HCT116 (cell line): ENCODE data around the gene CALHM2. TPM values are rescaled to one million over a fixed set of nuclear protein-coding genes. Genes with fewer than 3 reads are reported as not detected.

ENCODE experiments used
- ATAC-seq: fragments of 200-7000 bp; cut with Tn5 transposase; 2 replicates; pipeline ENCODE4 v1.9.1; 2020; ENCODE audit warnings: mild to moderate bottlenecking, moderate library complexity
- BruUV-seq: library from RNA; stranded (reverse); fragments of 400-500 nt; replicated peaks from 2 replicates; lab custom pipeline; 2021; lab: Mats Ljungman, UMichigan
- CTCF ChIA-PET: fragments of 300-600 bp; sonication (Branson Sonifier 250); formaldehyde crosslinking; loops from one replicate; lab custom pipeline; 2021; ENCODE audit warnings: antibody characterized with exemption; lab: Charles Lee
- POLR2A ChIA-PET: fragments of 300-600, 350-600 bp; sonication (Branson Sonifier 250); formaldehyde crosslinking; loops from one replicate; lab custom pipeline; 2021; ENCODE audit warnings: antibody characterized with exemption; lab: Charles Lee
- RAD21 ChIA-PET, 2 experiments: fragments of 300-600 bp; sonication (Branson Sonifier 250); formaldehyde crosslinking; loops; one replicate each; lab custom pipeline; 2023; ENCODE audit warnings: low total read pairs in 2 of 2; ENCODE audit not compliant: uncharacterized antibody in 2 of 2, unreplicated experiment in 2 of 2, low non-redundant PET in 1 of 2; lab: Charles Lee
- DNase-seq: peaks from one replicate; pipeline ENCODE4 v3.0.0-alpha.2; 2010; ENCODE audit warnings: low read depth, low spot score
- H2AFZ ChIP-seq: fragments of 200-600 bp; shearing (Covaris generic), sonication (generic); 2 replicates; pipeline ENCODE4 v1.6.1; 2017; ENCODE audit warnings: low read depth, mixed run types, mixed read lengths, antibody characterized with exemption, low read length; ENCODE audit not compliant: poor library complexity, severe bottlenecking
- H3K27ac ChIP-seq: 2 replicates; pipeline ENCODE4 v1.5.1; 2012; ENCODE audit warnings: low read depth, low read length
- H3K27me3 ChIP-seq: fragments of 200-600 bp; sonication (generic); 2 replicates; pipeline ENCODE4 v1.6.1; 2016; ENCODE audit warnings: mixed run types, low read length, mixed read lengths; ENCODE audit not compliant: insufficient read depth
- H3K36me3 ChIP-seq, 2 experiments: fragments of 200-500 bp in 1 of 2; fragments of 200-600 bp in 1 of 2; sonication (Bioruptor generic) in 1 of 2; sonication (generic) in 1 of 2; 2 replicates each; pipeline versions ENCODE4 v1.5.1 to v1.6.1; 2014 to 2016; ENCODE audit warnings: low read length in 2 of 2, inconsistent platforms in 1 of 2, mixed read lengths in 1 of 2, mixed run types in 1 of 2; ENCODE audit not compliant: insufficient read depth in 2 of 2, control insufficient read depth in 1 of 2
- H3K4me1 ChIP-seq, 2 experiments: fragments of 200-600 bp in 1 of 2; sonication (generic) in 1 of 2; 2 replicates each; pipeline versions ENCODE4 v1.5.1 to v1.6.1; 2012 to 2017; ENCODE audit warnings: low read length in 2 of 2, inconsistent platforms in 1 of 2, mild to moderate bottlenecking in 1 of 2, mixed read lengths in 1 of 2, mixed run types in 1 of 2, moderate library complexity in 1 of 2; ENCODE audit not compliant: insufficient read depth in 2 of 2, control insufficient read depth in 1 of 2
- H3K4me2 ChIP-seq: fragments of 200-600 bp; sonication (generic); 2 replicates; pipeline ENCODE4 v1.6.1; 2017; ENCODE audit warnings: mixed run types, low read length, mixed read lengths
- H3K4me3 ChIP-seq, 2 experiments: fragments of 200-600 bp in 1 of 2; sonication (generic) in 1 of 2; replicated peaks in 1 of 2; 2 replicates each; pipeline ENCODE4 v1.5.1; 2011 to 2016; ENCODE audit warnings: low read length in 2 of 2, control low read depth in 1 of 2, low read depth in 1 of 2, mild to moderate bottlenecking in 1 of 2, mixed read lengths in 1 of 2, mixed run types in 1 of 2
- H3K79me2 ChIP-seq: fragments of 200-600 bp; sonication (generic); 2 replicates; pipeline ENCODE4 v1.6.1; 2017; ENCODE audit warnings: mild to moderate bottlenecking, mixed run types, low read length, moderate library complexity, mixed read lengths; ENCODE audit not compliant: insufficient read depth
- H3K9ac ChIP-seq: fragments of 200-600 bp; sonication (generic); 2 replicates; pipeline ENCODE4 v1.6.1; 2016; ENCODE audit warnings: low read length, mixed read lengths
- H3K9me2 ChIP-seq: fragments of 200-600 bp; sonication (generic), shearing (Covaris generic); 2 replicates; pipeline ENCODE4 v1.6.1; 2017; ENCODE audit warnings: mixed run types, mild to moderate bottlenecking, moderate library complexity; ENCODE audit not compliant: insufficient read depth
- H3K9me3 ChIP-seq, 2 experiments: fragments of 200-500 bp in 1 of 2; fragments of 200-600 bp in 1 of 2; sonication (Bioruptor generic) in 1 of 2; sonication (generic) in 1 of 2; 2 replicates each; pipeline ENCODE4 v1.6.1; 2014 to 2017; ENCODE audit warnings: low read length in 2 of 2, mixed read lengths in 2 of 2, inconsistent platforms in 1 of 2, low read depth in 1 of 2, mild to moderate bottlenecking in 1 of 2, mixed run types in 1 of 2, moderate library complexity in 1 of 2; ENCODE audit not compliant: control insufficient read depth in 1 of 2, insufficient read depth in 1 of 2
- H4K20me1 ChIP-seq: fragments of 200-600 bp; sonication (generic), shearing (Covaris generic); 2 replicates; pipeline ENCODE4 v1.6.1; 2017; ENCODE audit warnings: mixed run types, mild to moderate bottlenecking, moderate library complexity; ENCODE audit not compliant: insufficient read depth
- CBX3 ChIP-seq: IDR thresholded peaks from 2 replicates; pipeline ENCODE4 v1.6.1; 2012; ENCODE audit warnings: low read depth
- EZH2 ChIP-seq: fragments of 200-600 bp; sonication (generic); IDR thresholded peaks from 2 replicates; pipeline ENCODE4 v1.6.1; 2017; ENCODE audit warnings: antibody characterized with exemption, mixed run types
- EZH2phosphoT487 ChIP-seq: fragments of 200-600 bp; IDR thresholded peaks from 2 replicates; pipeline ENCODE4 v1.6.1; 2018; ENCODE audit warnings: antibody characterized with exemption, borderline replicate concordance
- FOSL1 ChIP-seq: IDR thresholded peaks from 2 replicates; pipeline ENCODE4 v1.6.1; 2012; ENCODE audit warnings: low read depth
- JUND ChIP-seq: IDR thresholded peaks from 2 replicates; pipeline ENCODE4 v1.6.1; 2012
- MAX ChIP-seq: IDR thresholded peaks from 2 replicates; pipeline ENCODE4 v1.6.1; 2012
- POLR2A ChIP-seq: IDR thresholded peaks from 2 replicates; pipeline ENCODE4 v1.7.0; 2011; ENCODE audit warnings: borderline replicate concordance; ENCODE audit not compliant: insufficient read depth, insufficient read length; ENCODE audit errors: extremely low read depth
- POLR2AphosphoS5 ChIP-seq: IDR thresholded peaks from 2 replicates; pipeline ENCODE4 v1.6.1; 2011; ENCODE audit warnings: mild to moderate bottlenecking, low read depth, low read length, moderate library complexity
- REST ChIP-seq: IDR thresholded peaks from 2 replicates; pipeline ENCODE4 v1.6.1; 2012; ENCODE audit warnings: low read depth
- SP1 ChIP-seq: IDR thresholded peaks from 2 replicates; pipeline ENCODE4 v1.6.1; 2012; ENCODE audit warnings: low read depth
- SRF ChIP-seq: IDR thresholded peaks from 2 replicates; pipeline ENCODE4 v1.6.1; 2012; ENCODE audit warnings: low read depth
- TCF7L2 ChIP-seq: IDR thresholded peaks from 2 replicates; pipeline ENCODE4 v1.7.0; 2011; ENCODE audit warnings: borderline replicate concordance, inconsistent platforms; ENCODE audit not compliant: insufficient read depth, insufficient read length; ENCODE audit errors: extremely low read depth
- YY1 ChIP-seq: IDR thresholded peaks from 2 replicates; pipeline ENCODE4 v1.6.1; 2011; ENCODE audit warnings: low read length, low read depth, moderate library complexity, mild to moderate bottlenecking; ENCODE audit not compliant: insufficient replicate concordance; ENCODE audit errors: extremely low read depth
- ZFX ChIP-seq: fragments of 450-650 bp; IDR thresholded peaks from 2 replicates; pipeline ENCODE4 v1.6.1; 2017
- ZNF274 ChIP-seq: fragments of 200-500 bp; sonication (Bioruptor generic); IDR thresholded peaks from 2 replicates; pipeline ENCODE4 v1.6.1; 2014; ENCODE audit warnings: mild to moderate bottlenecking, low read depth, low read length, inconsistent platforms
- intact Hi-C: fragments of 100-400 bp; cut with micrococcal nuclease; formaldehyde crosslinking; loops from 2 replicates; pipeline ENCODE4 v1.10.0; 2022
- total RNA-seq: library from RNA; stranded (reverse); gene quantifications from one replicate; pipeline ENCODE4 v1.2.1, GENCODE V29; 2021; ENCODE audit not compliant: unreplicated experiment

Gene CALHM2
- total RNA-seq, 1 experiment from 2014 or later: 46.1 TPM

DNA sequence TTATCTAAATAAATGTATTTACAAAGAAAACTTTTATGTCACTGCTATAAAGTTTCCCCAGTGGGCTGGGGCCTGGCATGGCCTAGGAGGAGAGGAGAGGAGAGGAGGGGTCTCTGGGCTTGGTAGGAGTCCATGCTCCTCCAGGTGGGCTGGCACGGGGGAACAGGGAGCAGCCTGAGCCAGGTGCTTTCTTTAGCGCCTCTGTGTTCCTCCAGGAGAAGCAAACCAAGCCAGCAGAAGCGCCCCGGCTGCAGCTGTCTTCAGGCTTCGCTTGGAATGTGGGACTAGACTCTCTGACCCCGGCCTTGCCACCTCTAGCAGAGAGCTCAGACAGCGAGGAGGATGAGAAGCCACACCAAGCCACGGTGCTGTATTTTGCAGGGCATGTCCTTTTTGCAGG, 10.6 kb downstream of the CALHM2 start (continued):
- TF ChIP-seq ZNF274: no peak
- TF ChIP-seq EZH2phosphoT487: no peak
- TF ChIP-seq EZH2: no peak
- no peak for TF ChIP-seq TCF7L2
- TF ChIP-seq SP1: no peak
- TF ChIP-seq JUND: no peak
- no peak for TF ChIP-seq YY1
- no peak for TF ChIP-seq FOSL1
- TF ChIP-seq MAX: no peak
- no peak for TF ChIP-seq CBX3
- no peak for TF ChIP-seq POLR2A

- no peaks in the 10 kb centered on the region for H3K9me3 ChIP-seq
- intact Hi-C loops: no loop called here
These were observed 11.0 kb downstream of the CALHM2 start for GRCh38 chr10:103441206-103441605.

More at GRCh38 chr10:103441206-103441605, 11.0 kb downstream of the CALHM2 start:
- ATAC-seq: no peak
- H3K4me2 ChIP-seq: no peak overlapping the region
- RAD21 ChIA-PET: no interaction called here
- H2AFZ ChIP-seq: no peak overlapping the region
- peaks cover 5% of the 10 kb centered on the region; the same call in 1 of the 2 replicates for H3K79me2 ChIP-seq
- H3K9me2 ChIP-seq: no peaks in the 10 kb centered on the region
- no peaks in the 10 kb centered on the region for H4K20me1 ChIP-seq
- H3K27me3 ChIP-seq: no peaks in the 10 kb centered on the region
- CTCF ChIA-PET: no interaction called here
- no TSS peak for BruUV-seq
- H3K27ac ChIP-seq: no peak overlapping the region
- no peak for DNase-seq
- no peak overlapping the region for H3K9ac ChIP-seq
- TF ChIP-seq POLR2AphosphoS5 (no peak), ZFX (no peak), EZH2phosphoT487 (no peak), POLR2A (no peak), YY1 (no peak), SRF (no peak), REST (no peak)
- H3K4me1 ChIP-seq: no peaks in the 10 kb centered on the region
- no peak overlapping the region for H3K4me3 ChIP-seq
- H3K36me3 ChIP-seq: peaks cover 85 to 89% of the 10 kb centered on the region in 2 experiments
- POLR2A ChIA-PET: no interaction called here
